Skeletal muscle satellite cell (primary cell): ENCODE results near the gene IFFO2.

Experiments used
- H3K27me3 ChIP-seq: 2 replicates; pipeline ENCODE4 v1.7.0; 2013; ENCODE audit warnings: low read length; ENCODE audit not compliant: control insufficient read depth, insufficient read depth
- H3K36me3 ChIP-seq: 2 replicates; pipeline ENCODE4 v1.7.0; 2013; ENCODE audit warnings: mild to moderate bottlenecking, control low read depth, low read length; ENCODE audit not compliant: insufficient read depth
- H3K4me1 ChIP-seq: 2 replicates; pipeline ENCODE4 v1.7.0; 2013; ENCODE audit warnings: low read length; ENCODE audit not compliant: control insufficient read depth, insufficient read depth
- H3K4me2 ChIP-seq: 2 replicates; pipeline ENCODE4 v1.7.0; 2013; ENCODE audit warnings: mild to moderate bottlenecking, low read length
- H3K4me3 ChIP-seq: 2 replicates; pipeline ENCODE4 v1.7.0; 2013; ENCODE audit warnings: low read length
- H3K9ac ChIP-seq: 2 replicates; pipeline ENCODE4 v1.7.0; 2013; ENCODE audit warnings: mild to moderate bottlenecking, low read depth, low read length, moderate library complexity
- H3K9me3 ChIP-seq: replicated peaks from 2 replicates; pipeline ENCODE4 v1.7.0; 2013; ENCODE audit warnings: mild to moderate bottlenecking, control low read depth, low read length

Gene IFFO2

GRCh38 chr1:18970762-18971161, 14.3 kb upstream of the IFFO2 start:
- H3K36me3 ChIP-seq, result no peaks in the 10 kb centered on the region
- H3K4me2 ChIP-seq, result no peak overlapping the region
- no peaks in the 10 kb centered on the region for H3K4me1 ChIP-seq
- no peak overlapping the region for H3K9ac ChIP-seq
- H3K4me3 ChIP-seq, result no peak overlapping the region
- no peaks in the 10 kb centered on the region for H3K9me3 ChIP-seq
- H3K27me3 ChIP-seq, result peaks cover 7% of the 10 kb centered on the region

- H3K4me1 ChIP-seq, result no peaks in the 10 kb centered on the region
- peaks cover 9% of the 10 kb centered on the region for H3K27me3 ChIP-seq
- H3K36me3 ChIP-seq, result no peaks in the 10 kb centered on the region
- no peak overlapping the region for H3K4me2 ChIP-seq
- no peak overlapping the region for H3K4me3 ChIP-seq
- H3K9me3 ChIP-seq, result no peaks in the 10 kb centered on the region
- H3K9ac ChIP-seq, result no peak overlapping the region
Observed at GRCh38 chr1:18970358-18970757, 13.9 kb upstream of the IFFO2 start.

GRCh38 chr1:18967066-18967690, 10.7 kb upstream of the IFFO2 start:
- no peak overlapping the region for H3K9ac ChIP-seq
- no peaks in the 10 kb centered on the region for H3K4me1 ChIP-seq
- H3K9me3 ChIP-seq, result no peaks in the 10 kb centered on the region
- H3K4me3 ChIP-seq, result no peak overlapping the region
- H3K4me2 ChIP-seq, result no peak overlapping the region
- H3K27me3 ChIP-seq, result peaks cover 24% of the 10 kb centered on the region
- no peaks in the 10 kb centered on the region for H3K36me3 ChIP-seq

GRCh38 chr1:18965206-18966173, 9.0 kb upstream of the IFFO2 start:
- H3K4me3 ChIP-seq, result no peak overlapping the region
- H3K9ac ChIP-seq, result no peak overlapping the region
- no peaks in the 10 kb centered on the region for H3K4me1 ChIP-seq
- H3K36me3 ChIP-seq, result no peaks in the 10 kb centered on the region
- no peak overlapping the region for H3K4me2 ChIP-seq
- no peaks in the 10 kb centered on the region for H3K9me3 ChIP-seq
- H3K27me3 ChIP-seq, result peaks cover 22% of the 10 kb centered on the region

GRCh38 chr1:18963968-18964367, 7.5 kb upstream of the IFFO2 start:
- Histone ChIP-seq H3K4me1 (no peaks in the 10 kb centered on the region), H3K4me2 (no peak overlapping the region), H3K27me3 (peaks cover 38% of the 10 kb centered on the region)

GRCh38 chr1:18962855-18963737, 6.6 kb upstream of the IFFO2 start:
- no peak overlapping the region for H3K9ac ChIP-seq
- H3K4me1 ChIP-seq, result no peaks in the 10 kb centered on the region
- no peak overlapping the region for H3K4me3 ChIP-seq
- no peak overlapping the region for H3K4me2 ChIP-seq
- no peaks in the 10 kb centered on the region for H3K9me3 ChIP-seq
- H3K27me3 ChIP-seq, result peaks cover 37% of the 10 kb centered on the region
- no peaks in the 10 kb centered on the region for H3K36me3 ChIP-seq

More at GRCh38 chr1:18963968-18964367, 7.5 kb upstream of the IFFO2 start:
- Histone ChIP-seq H3K9ac (no peak overlapping the region), H3K4me3 (no peak overlapping the region), H3K36me3 (no peaks in the 10 kb centered on the region), H3K9me3 (no peaks in the 10 kb centered on the region)

GRCh38 chr1:18962121-18962721, 5.7 kb upstream of the IFFO2 start:
- H3K9ac ChIP-seq, result no peak overlapping the region

GRCh38 chr1:18960821-18961220, 4.3 kb upstream of the IFFO2 start:
- no peak overlapping the region for H3K4me3 ChIP-seq
- H3K4me2 ChIP-seq, result no peak overlapping the region
- H3K4me1 ChIP-seq, result peaks cover 5% of the 10 kb centered on the region
- no peaks in the 10 kb centered on the region for H3K9me3 ChIP-seq
- H3K9ac ChIP-seq, result no peak overlapping the region
- peaks cover 37% of the 10 kb centered on the region for H3K27me3 ChIP-seq
- H3K36me3 ChIP-seq, result no peaks in the 10 kb centered on the region

More at GRCh38 chr1:18962121-18962721, 5.7 kb upstream of the IFFO2 start:
- H3K36me3 ChIP-seq, result no peaks in the 10 kb centered on the region
- no peak overlapping the region for H3K4me2 ChIP-seq
- peaks cover 37% of the 10 kb centered on the region for H3K27me3 ChIP-seq
- no peaks in the 10 kb centered on the region for H3K9me3 ChIP-seq
- no peak overlapping the region for H3K4me3 ChIP-seq
- H3K4me1 ChIP-seq, result peaks cover 2% of the 10 kb centered on the region

GRCh38 chr1:18960409-18960808, 3.9 kb upstream of the IFFO2 start:
- Histone ChIP-seq H3K36me3 (no peaks in the 10 kb centered on the region), H3K9me3 (no peaks in the 10 kb centered on the region), H3K4me2 (no peak overlapping the region), H3K27me3 (peaks cover 36% of the 10 kb centered on the region), H3K4me3 (no peak overlapping the region), H3K9ac (no peak overlapping the region), H3K4me1 (peaks cover 5% of the 10 kb centered on the region)

GRCh38 chr1:18959591-18959990, 3.1 kb upstream of the IFFO2 start:
- Histone ChIP-seq H3K27me3 (peaks cover 30% of the 10 kb centered on the region), H3K4me3 (no peak overlapping the region), H3K4me2 (no peak overlapping the region), H3K9ac (no peak overlapping the region), H3K9me3 (no peaks in the 10 kb centered on the region), H3K36me3 (no peaks in the 10 kb centered on the region), H3K4me1 (peaks cover 11% of the 10 kb centered on the region)
